Parathyroid adenoma (tissue), 2 donors: ENCODE data around the gene PSMC1.

Source experiments
- H2AFZ ChIP-seq: fragments of 300-600 bp; sonication (generic); one replicate; pipeline ENCODE4 v1.7.0; 2017; ENCODE audit warnings: antibody characterized with exemption, mild to moderate bottlenecking
- H3K27ac ChIP-seq: fragments of 300-600 bp; sonication (generic); one replicate; pipeline ENCODE4 v1.7.0; 2017
- H3K27me3 ChIP-seq: fragments of 300-600 bp; sonication (generic); one replicate; pipeline ENCODE4 v1.7.0; 2017; ENCODE audit warnings: low read length; ENCODE audit not compliant: control insufficient read depth, insufficient read depth
- H3K36me3 ChIP-seq: fragments of 300-600 bp; sonication (generic); one replicate; pipeline ENCODE4 v1.7.0; 2017; ENCODE audit warnings: low read length; ENCODE audit not compliant: control insufficient read depth, insufficient read depth
- H3K4me1 ChIP-seq: fragments of 300-600 bp; sonication (generic); one replicate; pipeline ENCODE4 v1.7.0; 2017; ENCODE audit warnings: control low read depth
- H3K4me2 ChIP-seq: fragments of 300-600 bp; sonication (generic); one replicate; pipeline ENCODE4 v1.7.0; 2017; ENCODE audit warnings: low read length
- H3K4me3 ChIP-seq: fragments of 300-600 bp; sonication (generic); one replicate; pipeline ENCODE4 v1.7.0; 2017; ENCODE audit warnings: low read depth, low read length
- H3K79me2 ChIP-seq: fragments of 300-600 bp; sonication (generic); one replicate; pipeline ENCODE4 v1.7.0; 2017; ENCODE audit warnings: control low read depth
- H3K9ac ChIP-seq: fragments of 300-600 bp; sonication (generic); one replicate; pipeline ENCODE4 v1.7.0; 2017; ENCODE audit warnings: mild to moderate bottlenecking
- H3K9me3 ChIP-seq: fragments of 300-600 bp; sonication (generic); one replicate; pipeline ENCODE4 v1.7.0; 2017; ENCODE audit warnings: low read length; ENCODE audit not compliant: control insufficient read depth
- CTCF ChIP-seq: fragments of 300-600 bp; sonication (generic); IDR thresholded peaks from one replicate; pipeline ENCODE4 v1.7.0; 2017; ENCODE audit warnings: antibody characterized with exemption, mild to moderate bottlenecking
- donor health status: primary hyperparathyroidism.

PSMC1 gene

GRCh38 chr14:90297876-90298629 is 41.7 kb downstream of the PSMC1 start:
- Histone ChIP-seq H2AFZ (no peak overlapping the region), H3K4me1 (peaks cover 16% of the 10 kb centered on the region), H3K27ac (no peak overlapping the region), H3K4me3 (no peak overlapping the region), H3K4me2 (no peak overlapping the region), H3K9me3 (no peaks in the 10 kb centered on the region), H3K79me2 (no peaks in the 10 kb centered on the region), H3K36me3 (no peaks in the 10 kb centered on the region), H3K27me3 (no peaks in the 10 kb centered on the region), H3K9ac (no peak overlapping the region)
- TF ChIP-seq CTCF, result no peak

DNA sequence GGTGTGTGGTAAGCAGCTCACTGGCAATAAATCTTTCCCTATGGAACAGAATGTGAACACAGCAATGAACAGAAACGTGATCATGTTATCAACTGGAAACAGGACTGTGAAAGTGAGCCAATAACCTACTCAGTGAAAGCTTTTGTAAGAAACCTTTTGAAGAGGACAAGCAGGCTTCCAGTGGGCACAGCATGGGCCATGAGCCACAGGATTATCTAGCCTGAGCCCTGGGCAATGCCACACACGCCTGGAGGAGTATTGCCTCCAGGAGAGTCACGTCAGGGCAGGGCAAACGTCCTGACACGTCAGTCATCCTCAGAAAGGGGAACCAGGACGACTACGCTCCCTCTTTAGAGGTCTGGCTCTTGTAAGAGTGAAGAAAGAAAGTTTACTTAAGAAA is 43.1 kb downstream of the PSMC1 start:
- H3K27ac ChIP-seq, result no peak overlapping the region
- peaks cover 16% of the 10 kb centered on the region for H3K4me1 ChIP-seq
- no peaks in the 10 kb centered on the region for H3K79me2 ChIP-seq
- H3K4me3 ChIP-seq, result no peak overlapping the region
- no peaks in the 10 kb centered on the region for H3K27me3 ChIP-seq
- H2AFZ ChIP-seq, result no peak overlapping the region
- H3K36me3 ChIP-seq, result no peaks in the 10 kb centered on the region
- H3K4me2 ChIP-seq, result no peak overlapping the region
- H3K9me3 ChIP-seq, result no peaks in the 10 kb centered on the region
- H3K9ac ChIP-seq, result no peak overlapping the region
- TF ChIP-seq CTCF, result no peak

- H3K36me3 ChIP-seq, result no peaks in the 10 kb centered on the region
- H3K27me3 ChIP-seq, result no peaks in the 10 kb centered on the region
- TF ChIP-seq CTCF, result no peak
- no peak overlapping the region for H3K4me3 ChIP-seq
- peak overlapping the region; percentile 1 for H3K27ac ChIP-seq
- no peaks in the 10 kb centered on the region for H3K79me2 ChIP-seq
- H3K4me2 ChIP-seq, result no peak overlapping the region
- no peak overlapping the region for H2AFZ ChIP-seq
- peaks cover 16% of the 10 kb centered on the region for H3K4me1 ChIP-seq
- H3K9ac ChIP-seq, result no peak overlapping the region
- no peaks in the 10 kb centered on the region for H3K9me3 ChIP-seq
Observed at GRCh38 chr14:90300611-90301047, 44.3 kb downstream of the PSMC1 start.

DNA sequence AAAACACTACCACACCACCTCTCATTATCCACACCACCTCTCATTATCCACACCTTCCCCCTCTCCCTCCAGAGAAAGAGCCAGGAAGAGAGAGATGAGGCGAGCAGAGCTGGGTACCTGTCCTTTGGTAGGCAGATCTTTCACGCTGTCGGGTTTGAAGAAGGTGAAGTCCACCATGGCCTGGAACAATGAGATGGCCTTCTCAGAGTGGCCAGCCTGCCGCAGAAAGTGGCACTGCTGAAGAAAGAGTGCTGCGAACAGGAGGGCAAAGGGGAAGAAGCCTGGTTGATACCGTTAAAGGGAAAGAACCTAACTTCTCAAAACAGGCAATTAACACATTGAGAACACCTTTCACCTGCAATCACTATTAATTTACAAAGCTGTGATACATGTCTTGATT is 44.8 kb downstream of the PSMC1 start:
- H3K9ac ChIP-seq, result no peak overlapping the region
- no peaks in the 10 kb centered on the region for H3K36me3 ChIP-seq
- no peak for TF ChIP-seq CTCF

DNA sequence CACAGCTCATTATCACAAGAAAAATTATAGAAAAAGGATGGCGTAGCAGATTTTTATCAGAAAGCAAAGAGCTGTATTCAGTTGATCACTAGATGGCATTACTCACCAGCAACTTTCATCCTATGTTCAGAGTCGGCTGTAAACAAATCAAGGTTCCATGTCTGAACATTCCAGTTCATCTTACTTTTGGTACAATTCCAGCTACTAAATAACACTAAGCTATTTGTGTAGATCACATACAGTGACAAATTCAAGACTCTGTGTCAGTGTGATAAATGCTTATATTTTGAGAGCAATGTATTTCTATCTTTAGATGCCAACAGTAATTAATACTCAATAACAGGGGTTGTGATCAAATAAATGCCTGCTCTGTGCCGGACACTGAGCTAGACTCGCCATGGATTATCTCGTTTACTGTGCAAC is 45.3 kb downstream of the PSMC1 start:
- Histone ChIP-seq H3K9me3 (no peaks in the 10 kb centered on the region), H3K27ac (peak overlapping the region; percentile 70), H3K36me3 (no peaks in the 10 kb centered on the region), H3K27me3 (no peaks in the 10 kb centered on the region), H2AFZ (peak overlapping the region; percentile 68), H3K9ac (no peak overlapping the region), H3K4me2 (peak overlapping the region; percentile 61), H3K79me2 (no peaks in the 10 kb centered on the region), H3K4me1 (peaks cover 16% of the 10 kb centered on the region), H3K4me3 (no peak overlapping the region)
- peak; percentile 67 for TF ChIP-seq CTCF

More for the DNA sequence above, 44.8 kb downstream of the PSMC1 start:
- peak overlapping the region; percentile 68 for H2AFZ ChIP-seq
- H3K4me3 ChIP-seq, result no peak overlapping the region
- H3K27ac ChIP-seq, result peak overlapping the region; percentile 1
- H3K79me2 ChIP-seq, result no peaks in the 10 kb centered on the region
- peaks cover 16% of the 10 kb centered on the region for H3K4me1 ChIP-seq
- H3K9me3 ChIP-seq, result no peaks in the 10 kb centered on the region
- no peaks in the 10 kb centered on the region for H3K27me3 ChIP-seq
- H3K4me2 ChIP-seq, result no peak overlapping the region
